ENCODE results near the gene FAM171A2. TPM values are rescaled to one million over a fixed set of nuclear protein-coding genes. Genes with fewer than 3 reads are reported as not detected.
"Not testable (repeated sequence)": the region's sequence is repeated elsewhere in the genome, so short reads cannot be mapped to it uniquely, and the experiment has no call there.

Gene FAM171A2
- total and polyA plus RNA-seq, 2 of the 4 experiments (the other 2 are of a cell fraction): 3.2 to 5.9 TPM

GRCh38 chr17:44367231-44367979 is 3.8 kb upstream of the FAM171A2 start:
- Histone ChIP-seq H3K18ac (ENCODE audit: low read depth, low read length) (no peak overlapping the region), H2AK5ac (ENCODE audit: low read depth, low read length) (no peak overlapping the region), H3K79me1 (ENCODE audit: low read depth in 1 of 2, low read length in 2 of 2) (peaks cover 0 to 10% of the 10 kb centered on the region in 2 experiments; a peak in 2 of 4 replicates), H2AFZ (replicated peaks; ENCODE audit: low read length, poor library complexity) (no peak overlapping the region), H3K36me3 (ENCODE audit: control insufficient read depth, insufficient read depth, low read length) (no peaks in the 10 kb centered on the region), H4K5ac (ENCODE audit: low read depth, low read length) (no peak overlapping the region), H3K4me1 (ENCODE audit: control insufficient read depth, insufficient read depth, low read length) (no peaks in the 10 kb centered on the region; the same call in 1 of the 2 replicates), H3K9ac (ENCODE audit: low read depth, low read length) (no peak overlapping the region), H3K4ac (ENCODE audit: low read depth, low read length) (no peak overlapping the region), H3K9me1 (ENCODE audit: insufficient read depth, low read length) (no peaks in the 10 kb centered on the region), H4K8ac (ENCODE audit: low read depth in 2 of 2, low read length in 2 of 2) (no peak overlapping the region), H3K9me3 (ENCODE audit: control insufficient read depth, insufficient read depth, low read length) (no peaks in the 10 kb centered on the region), H3K27ac (ENCODE audit: insufficient read depth, low read length) (no peak overlapping the region), H3K4me2 (ENCODE audit: low read depth, low read length) (no peak overlapping the region), H2BK5ac (ENCODE audit: low read depth, low read length, poor library complexity, severe bottlenecking) (no peak overlapping the region), H3K56ac (ENCODE audit: extremely low read depth, insufficient read depth, low read length) (no peak overlapping the region), H3K14ac (replicated peaks; ENCODE audit: low read depth, low read length) (no peak overlapping the region), H2AK9ac (replicated peaks; ENCODE audit: low read depth, low read length, poor library complexity) (no peak overlapping the region), H2BK120ac (ENCODE audit: low read depth, low read length) (no peak overlapping the region), H4K91ac (ENCODE audit: insufficient read depth, low read depth, low read length) (no peak overlapping the region), H4K20me1 (ENCODE audit: insufficient read depth, low read length) (no peaks in the 10 kb centered on the region), H3K4me3 (ENCODE audit: insufficient read depth, low read depth, low read length) (no peak overlapping the region), H3K27me3 (ENCODE audit: control insufficient read depth, insufficient read depth, low read length) (peaks cover 29% of the 10 kb centered on the region), H3K23ac (ENCODE audit: low read depth, low read length) (no peak overlapping the region), H2BK15ac (ENCODE audit: low read depth, low read length) (no peak overlapping the region), H2BK20ac (ENCODE audit: low read depth, low read length) (no peak overlapping the region)
- TF ChIP-seq ELK1 (IDR thresholded peaks at IDR 0.05; ENCODE audit: borderline replicate concordance, low read depth, low read length) (no peak), RAD21 (IDR thresholded peaks at IDR 0.05; ENCODE audit: low read length) (no peak), USF2 (IDR thresholded peaks at IDR 0.05; ENCODE audit: low read depth, low read length) (no peak), BHLHE40 (IDR thresholded peaks at IDR 0.05; ENCODE audit: low read depth, low read length) (no peak)
- no CpG with 5 or more reads among the region's 7 CpGs for WGBS, 2 experiments (ENCODE audit: extremely low coverage in 2 of 2, insufficient read length in 1 of 2)
- ATAC-seq (ENCODE audit: low read depth) (no peak), DNase-seq (no peak)
- ChIA-PET POLR2A (ENCODE audit: unreplicated experiment) (no interaction called here), CTCF (interaction anchor here (1.1 kb wide), 1 partner anchor 9 kb away, joined by 4 read pairs; no protein-coding TSS in a partner anchor)
- in situ Hi-C loops (cut with MboI; ENCODE audit: low sequenced_read_pairs): no loop called here
- intact Hi-C loops (cut with micrococcal nuclease): no loop called here
- dilution Hi-C loops (cut with HindIII; ENCODE audit: low sequenced_read_pairs, unreplicated experiment): no loop called here
- no TSS peak for BruUV-seq (replicated peaks)

GRCh38 chr17:44365051-44365450 is 1.4 kb upstream of the FAM171A2 start:
- intact Hi-C loops (cut with micrococcal nuclease); H3K9me3 ChIP-seq (ENCODE audit: control insufficient read depth, insufficient read depth, low read length); H2BK120ac ChIP-seq (ENCODE audit: low read depth, low read length); H4K8ac ChIP-seq (ENCODE audit: low read depth in 2 of 2, low read length in 2 of 2); H3K4ac ChIP-seq (ENCODE audit: low read depth, low read length); dilution Hi-C loops (cut with HindIII; ENCODE audit: low sequenced_read_pairs, unreplicated experiment); H2BK20ac ChIP-seq (ENCODE audit: low read depth, low read length); H2AK5ac ChIP-seq (ENCODE audit: low read depth, low read length); CTCF ChIA-PET; H2BK5ac ChIP-seq (ENCODE audit: low read depth, low read length, poor library complexity, severe bottlenecking); H3K27ac ChIP-seq (ENCODE audit: insufficient read depth, low read length); H3K14ac ChIP-seq (replicated peaks; ENCODE audit: low read depth, low read length); in situ Hi-C loops (cut with MboI; ENCODE audit: low sequenced_read_pairs); H2AFZ ChIP-seq (replicated peaks; ENCODE audit: low read length, poor library complexity); H4K5ac ChIP-seq (ENCODE audit: low read depth, low read length); H4K91ac ChIP-seq (ENCODE audit: insufficient read depth, low read depth, low read length); H3K4me2 ChIP-seq (ENCODE audit: low read depth, low read length); H3K23ac ChIP-seq (ENCODE audit: low read depth, low read length); H3K18ac ChIP-seq (ENCODE audit: low read depth, low read length); H3K4me3 ChIP-seq (ENCODE audit: insufficient read depth, low read depth, low read length); ATAC-seq (ENCODE audit: low read depth); H3K9me1 ChIP-seq (ENCODE audit: insufficient read depth, low read length); H3K36me3 ChIP-seq (ENCODE audit: control insufficient read depth, insufficient read depth, low read length); H3K9ac ChIP-seq (ENCODE audit: low read depth, low read length); H3K56ac ChIP-seq (ENCODE audit: extremely low read depth, insufficient read depth, low read length); POLR2A ChIA-PET (ENCODE audit: unreplicated experiment); DNase-seq; BruUV-seq (replicated peaks); H2AK9ac ChIP-seq (replicated peaks; ENCODE audit: low read depth, low read length, poor library complexity); H2BK15ac ChIP-seq (ENCODE audit: low read depth, low read length): not testable (repeated sequence)
- peaks cover 4 to 28% of the 10 kb centered on the region in 2 experiments; a peak in 2 of 4 replicates for H3K79me1 ChIP-seq (ENCODE audit: low read depth in 1 of 2, low read length in 2 of 2)
- peaks cover 20% of the 10 kb centered on the region for H3K27me3 ChIP-seq (ENCODE audit: control insufficient read depth, insufficient read depth, low read length)
- no CpG with 5 or more reads among the region's 5 CpGs for WGBS, 2 experiments (ENCODE audit: extremely low coverage in 2 of 2, insufficient read length in 1 of 2)
- H3K4me1 ChIP-seq (ENCODE audit: control insufficient read depth, insufficient read depth, low read length): peaks cover 15% of the 10 kb centered on the region
- H4K20me1 ChIP-seq (ENCODE audit: insufficient read depth, low read length): peaks cover 11% of the 10 kb centered on the region; the same call in 1 of the 2 replicates

Measured in IMR-90 (cell line).